CD1c-positive myeloid dendritic cell (primary cell): ENCODE results near the gene NUDT9.

Experiments used
- DNase-seq: peaks from one replicate; pipeline ENCODE4 v3.0.0-alpha.2; 2016; ENCODE audit errors: extremely low spot score

The NUDT9 gene

DNA sequence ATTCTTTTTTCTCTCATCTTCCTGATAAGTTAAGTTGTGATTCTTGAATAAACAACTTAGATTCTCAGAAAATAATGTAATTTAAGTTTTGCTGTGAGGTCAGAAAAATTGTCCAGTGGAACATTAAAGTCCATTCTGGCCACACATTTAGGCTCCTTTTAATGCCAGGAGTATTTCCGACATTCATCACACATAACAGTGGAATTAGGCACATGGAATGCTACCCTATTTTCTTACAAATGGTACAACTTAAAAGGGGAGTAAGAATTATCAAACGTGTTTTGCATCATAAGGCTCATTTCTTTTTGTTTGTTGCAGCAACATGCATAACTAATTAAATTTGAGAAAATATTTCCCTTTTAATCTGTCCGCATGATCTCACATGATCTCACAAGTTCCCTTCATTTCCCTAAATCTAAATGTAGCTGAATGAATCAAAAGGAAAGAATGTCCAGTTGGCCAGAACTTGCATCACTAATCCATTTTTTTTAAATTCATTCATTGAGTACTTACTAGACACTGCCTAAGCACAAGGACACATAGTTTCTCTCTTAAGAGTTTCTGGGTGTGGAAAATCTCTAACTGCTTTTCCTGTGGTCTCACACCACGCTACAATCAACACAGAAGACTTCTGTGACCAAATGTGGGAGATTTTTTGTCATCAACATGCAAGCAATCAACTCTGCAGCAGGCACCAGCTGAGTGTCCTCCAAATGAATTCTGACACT lies 84.8 kb downstream of the NUDT9 start:
- no peak for DNase-seq
